Fibroblast of the aortic adventitia (primary cell): ENCODE measurements around the gene GRK3. TPM values are rescaled to one million over a fixed set of nuclear protein-coding genes. Genes with fewer than 3 reads are reported as not detected.

Experiments used
- DNase-seq: peaks from one replicate; pipeline ENCODE4 v3.0.0-alpha.2; 2010; ENCODE audit warnings: low read depth
- H3K4me3 ChIP-seq: 2 replicates; pipeline ENCODE4 v1.5.1; 2011; ENCODE audit warnings: low read depth, mild to moderate bottlenecking, control low read depth, low read length, moderate library complexity
- total RNA-seq: library from RNA; depleted of rRNA; stranded (reverse); fragments of >200 nt; gene quantifications from 2 replicates; pipeline ENCODE4 v1.2.3, GENCODE V29; 2012; ENCODE audit warnings: low replicate concordance
- TF ChIP-seq, protein P1 (sequence below): IDR thresholded peaks from 2 replicates; pipeline ENCODE4 v1.5.1; 2011; ENCODE audit warnings: mild to moderate bottlenecking, low read length, control low read depth, inconsistent platforms; ENCODE audit not compliant: insufficient read depth

GRK3 gene
- total RNA-seq, 1 donor, result 1.3 TPM

DNA sequence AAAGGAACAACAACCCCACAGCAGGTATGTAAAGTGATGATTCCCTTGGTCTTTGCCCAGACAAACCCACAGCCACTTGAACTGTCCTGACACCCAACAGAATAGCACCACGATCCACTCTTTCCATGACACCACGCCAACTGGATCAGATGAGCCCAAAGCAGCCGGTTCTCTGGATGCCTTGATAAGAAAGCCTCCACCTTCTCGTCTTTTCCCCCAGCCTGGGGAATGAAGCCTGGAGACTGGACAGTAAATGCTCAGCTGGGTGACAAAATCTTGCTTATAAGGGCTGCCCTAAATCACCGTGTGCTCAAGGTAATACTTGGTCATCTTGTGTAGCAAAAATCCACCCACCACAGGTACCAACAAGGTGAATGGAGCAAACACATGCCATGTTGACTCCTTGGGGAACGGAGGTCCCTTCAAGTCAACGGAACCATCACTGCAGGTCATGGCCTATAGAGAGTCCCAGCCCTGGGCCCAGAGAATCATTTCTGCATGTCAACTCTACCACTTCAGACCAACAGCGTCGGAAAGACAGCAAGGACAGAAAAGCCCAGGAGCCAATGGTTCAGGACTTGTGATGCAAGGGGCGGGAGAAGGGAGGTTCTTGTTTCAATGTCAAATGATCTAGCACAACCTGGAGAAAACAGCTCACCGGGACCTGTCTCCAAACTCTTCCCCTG lies 175.3 kb downstream of the GRK3 start:
- no peak for DNase-seq
- no peak overlapping the region for H3K4me3 ChIP-seq
- TF ChIP-seq, protein P1, sequence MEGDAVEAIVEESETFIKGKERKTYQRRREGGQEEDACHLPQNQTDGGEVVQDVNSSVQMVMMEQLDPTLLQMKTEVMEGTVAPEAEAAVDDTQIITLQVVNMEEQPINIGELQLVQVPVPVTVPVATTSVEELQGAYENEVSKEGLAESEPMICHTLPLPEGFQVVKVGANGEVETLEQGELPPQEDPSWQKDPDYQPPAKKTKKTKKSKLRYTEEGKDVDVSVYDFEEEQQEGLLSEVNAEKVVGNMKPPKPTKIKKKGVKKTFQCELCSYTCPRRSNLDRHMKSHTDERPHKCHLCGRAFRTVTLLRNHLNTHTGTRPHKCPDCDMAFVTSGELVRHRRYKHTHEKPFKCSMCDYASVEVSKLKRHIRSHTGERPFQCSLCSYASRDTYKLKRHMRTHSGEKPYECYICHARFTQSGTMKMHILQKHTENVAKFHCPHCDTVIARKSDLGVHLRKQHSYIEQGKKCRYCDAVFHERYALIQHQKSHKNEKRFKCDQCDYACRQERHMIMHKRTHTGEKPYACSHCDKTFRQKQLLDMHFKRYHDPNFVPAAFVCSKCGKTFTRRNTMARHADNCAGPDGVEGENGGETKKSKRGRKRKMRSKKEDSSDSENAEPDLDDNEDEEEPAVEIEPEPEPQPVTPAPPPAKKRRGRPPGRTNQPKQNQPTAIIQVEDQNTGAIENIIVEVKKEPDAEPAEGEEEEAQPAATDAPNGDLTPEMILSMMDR, result no peak

- no peak within 1 kb of the TSS for H3K4me3 ChIP-seq
- no peak for DNase-seq
Observed at GRCh38 chr22:25741692-25742626, 177.5 kb downstream of the GRK3 start, which contains the start of gene MYO18B. Gene MYO18B (plus strand): TSS chr22:25742188. CDS start chr22:25761093, 18,905 bp downstream.

DNA sequence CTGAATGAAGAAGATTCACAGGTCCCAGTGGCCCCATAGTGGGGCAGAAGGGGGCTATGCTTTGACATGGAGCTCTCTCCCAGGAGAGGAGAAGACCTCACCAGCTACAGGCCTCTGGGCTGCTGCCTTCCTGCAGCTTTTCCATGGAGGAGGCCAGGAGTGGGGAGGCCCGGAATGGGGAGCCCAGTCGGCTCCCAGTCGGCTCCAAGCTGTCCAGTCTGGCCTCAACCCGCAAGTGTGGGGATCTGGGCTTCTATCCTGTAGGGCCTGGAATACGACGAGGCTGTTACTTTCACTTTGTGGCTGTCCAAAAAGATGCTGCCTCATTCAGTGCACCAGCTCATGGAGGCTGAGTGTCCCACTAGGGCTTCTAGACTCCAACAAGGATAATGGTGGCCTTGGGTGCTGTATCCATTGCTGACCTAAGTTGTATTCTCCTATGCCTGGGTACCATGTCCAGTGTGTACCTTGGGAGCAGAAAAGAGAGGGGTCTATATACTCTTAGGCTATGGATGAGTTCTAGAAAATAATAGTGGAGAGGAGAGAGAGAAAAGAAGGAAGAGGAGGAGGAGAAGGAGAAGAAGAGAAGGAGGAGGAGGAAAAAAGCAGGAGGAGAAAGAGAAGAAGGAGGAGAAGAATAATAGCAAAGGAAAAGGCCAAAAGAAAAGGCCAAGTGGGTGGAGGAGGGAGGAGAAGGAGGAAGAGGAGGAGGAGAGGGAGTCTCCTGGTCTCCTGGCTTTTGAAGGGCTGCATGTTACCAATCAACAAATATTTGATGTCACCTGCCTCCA lies 178.6 kb downstream of the GRK3 start:
- DNase-seq, result no peak
- TF ChIP-seq, protein P1, result no peak

More at GRCh38 chr22:25741692-25742626, 177.5 kb downstream of the GRK3 start, which contains the start of gene MYO18B:
- TF ChIP-seq, protein P1, result no peak

GRCh38 chr22:25744694-25745093 lies 180.2 kb downstream of the GRK3 start:
- H3K4me3 ChIP-seq, result no peak overlapping the region
- TF ChIP-seq, protein P1, result no peak

More for the DNA sequence above, 178.6 kb downstream of the GRK3 start:
- no peak overlapping the region for H3K4me3 ChIP-seq

GRCh38 chr22:25745341-25746011 lies 181.0 kb downstream of the GRK3 start:
- peak; percentile 78 for DNase-seq
- no peak overlapping the region for H3K4me3 ChIP-seq
- TF ChIP-seq, protein P1, result no peak

More at GRCh38 chr22:25744694-25745093, 180.2 kb downstream of the GRK3 start:
- no peak for DNase-seq

- peak; percentile 70 for DNase-seq
- TF ChIP-seq, protein P1, result no peak
- H3K4me3 ChIP-seq, result no peak overlapping the region
Observed at GRCh38 chr22:25746012-25746373, 181.5 kb downstream of the GRK3 start.
